SW 1271 (cell line): Measurements from ENCODE around the gene PLAAT1.

Source experiments
- DNase-seq, 2 experiments: peaks; one replicate each; lab custom pipeline; 2025; lab: John Stamatoyannopoulos, UW

PLAAT1 gene

DNA sequence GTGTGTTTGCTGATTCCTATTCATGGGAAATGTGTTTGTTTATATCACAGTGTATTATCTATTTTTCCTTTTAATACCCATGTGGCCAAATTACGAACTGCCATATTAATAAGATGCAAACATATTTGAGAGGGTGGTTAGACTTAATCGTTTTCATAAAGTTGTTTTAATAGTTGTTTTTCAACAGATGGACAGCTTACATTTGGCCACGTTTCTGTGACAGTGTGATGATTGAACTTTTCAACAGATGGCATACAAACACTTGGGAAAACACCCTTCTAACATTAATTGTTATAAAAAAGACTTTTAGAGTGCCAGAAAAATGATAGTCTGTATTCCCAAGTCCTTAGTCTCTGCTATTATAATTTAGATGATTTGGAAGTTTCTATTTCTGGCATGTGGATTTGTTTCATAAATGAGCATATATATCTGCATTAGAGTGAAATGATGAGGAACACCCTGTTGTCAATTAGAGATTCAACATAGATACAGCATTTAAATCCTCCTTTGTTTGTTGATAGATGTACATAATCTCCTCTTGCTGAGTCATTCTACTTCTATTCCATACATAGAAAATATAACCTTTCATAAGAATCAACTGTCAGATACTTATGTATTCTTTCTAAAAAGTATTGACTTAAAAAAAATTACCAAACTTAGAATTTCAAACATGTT, 13.1 kb downstream of the PLAAT1 start:
- no peak for DNase-seq

DNA sequence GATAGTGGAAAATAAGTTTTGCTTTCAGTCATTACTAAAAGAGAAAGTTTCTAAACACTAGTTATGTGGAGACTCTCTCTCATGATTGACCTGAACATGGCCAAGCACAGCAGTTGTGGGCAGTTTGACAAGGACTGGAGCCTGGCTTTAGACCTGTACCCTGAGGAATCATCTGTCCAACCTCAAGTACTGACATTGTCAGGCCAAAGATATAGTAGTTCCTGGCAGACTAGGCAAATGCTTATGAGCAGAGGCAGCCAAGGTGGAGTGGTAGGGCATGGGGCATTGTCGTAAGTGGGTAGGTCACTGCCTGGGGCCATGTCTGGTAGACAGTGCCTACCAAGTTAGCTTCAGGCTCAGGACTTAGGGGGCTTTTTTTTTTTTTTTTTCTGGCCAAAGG, 20.9 kb downstream of the PLAAT1 start:
- no peak for DNase-seq

DNA sequence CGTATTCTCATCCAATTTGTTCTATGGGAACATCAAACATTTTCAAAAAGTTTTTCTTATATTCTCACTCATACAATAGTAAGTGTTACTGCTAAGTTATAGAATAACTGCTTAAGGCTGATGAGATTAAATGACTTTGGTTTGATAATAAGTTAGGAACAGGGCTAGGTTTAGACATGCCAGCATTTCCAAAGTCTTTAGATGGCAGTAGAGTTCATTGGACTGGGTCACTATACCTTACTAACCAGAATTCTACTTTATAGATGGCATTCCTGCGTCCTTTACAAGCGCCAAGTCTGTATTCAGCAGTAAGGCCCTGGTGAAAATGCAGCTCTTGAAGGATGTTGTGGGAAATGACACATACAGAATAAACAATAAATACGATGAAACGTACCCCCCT, 21.7 kb downstream of the PLAAT1 start:
- DNase-seq: no peak

DNA sequence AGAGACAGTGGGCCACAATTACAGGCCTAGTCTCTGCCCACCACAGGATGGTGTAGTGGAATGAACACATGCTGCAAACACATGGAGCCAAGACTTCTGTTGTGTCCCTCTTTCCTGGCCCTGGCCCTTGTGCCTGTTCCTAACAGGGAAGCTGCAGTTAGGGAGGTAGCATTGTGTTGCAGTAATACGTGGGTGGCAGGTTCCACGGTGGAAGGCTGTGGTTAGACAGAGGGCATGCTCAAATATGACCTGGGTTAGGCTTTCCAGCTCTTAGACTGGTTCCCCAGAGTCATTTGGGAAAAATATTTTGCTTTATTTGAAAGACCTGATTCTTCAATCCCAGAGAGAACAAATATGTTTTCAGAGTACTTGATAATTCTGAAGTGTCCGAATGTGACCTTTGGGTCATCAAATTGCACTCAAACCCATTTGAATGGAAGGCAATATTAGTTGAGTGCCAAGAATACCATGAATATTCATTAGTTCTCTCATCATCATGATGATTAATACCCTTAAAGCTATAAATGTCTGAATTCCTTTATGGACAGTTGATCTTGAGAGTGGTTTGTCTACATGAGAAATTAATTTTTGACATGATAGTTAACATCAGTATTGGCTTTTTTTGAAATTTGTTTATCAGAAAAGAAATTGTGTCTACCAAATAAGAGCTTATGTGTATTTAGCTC, 28.5 kb downstream of the PLAAT1 start:
- DNase-seq: no peak

DNA sequence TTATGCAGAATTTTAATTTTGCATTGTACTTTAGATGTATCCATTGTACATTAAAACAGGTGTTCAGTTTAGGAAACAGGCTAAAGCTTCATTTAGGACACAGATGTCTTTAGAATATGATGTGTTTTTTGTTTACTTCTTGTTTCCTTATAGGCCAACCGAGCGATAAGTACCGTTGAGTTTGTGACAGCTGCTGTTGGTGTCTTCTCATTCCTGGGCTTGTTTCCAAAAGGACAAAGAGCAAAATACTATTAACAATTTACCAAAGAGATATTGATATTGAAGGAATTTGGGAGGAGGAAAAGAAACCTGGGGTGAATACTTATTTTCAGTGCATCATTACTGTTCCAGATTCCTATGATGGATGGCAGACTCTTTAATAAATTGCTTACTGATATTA, 29.4 kb downstream of the PLAAT1 start:
- DNase-seq: no peak

DNA sequence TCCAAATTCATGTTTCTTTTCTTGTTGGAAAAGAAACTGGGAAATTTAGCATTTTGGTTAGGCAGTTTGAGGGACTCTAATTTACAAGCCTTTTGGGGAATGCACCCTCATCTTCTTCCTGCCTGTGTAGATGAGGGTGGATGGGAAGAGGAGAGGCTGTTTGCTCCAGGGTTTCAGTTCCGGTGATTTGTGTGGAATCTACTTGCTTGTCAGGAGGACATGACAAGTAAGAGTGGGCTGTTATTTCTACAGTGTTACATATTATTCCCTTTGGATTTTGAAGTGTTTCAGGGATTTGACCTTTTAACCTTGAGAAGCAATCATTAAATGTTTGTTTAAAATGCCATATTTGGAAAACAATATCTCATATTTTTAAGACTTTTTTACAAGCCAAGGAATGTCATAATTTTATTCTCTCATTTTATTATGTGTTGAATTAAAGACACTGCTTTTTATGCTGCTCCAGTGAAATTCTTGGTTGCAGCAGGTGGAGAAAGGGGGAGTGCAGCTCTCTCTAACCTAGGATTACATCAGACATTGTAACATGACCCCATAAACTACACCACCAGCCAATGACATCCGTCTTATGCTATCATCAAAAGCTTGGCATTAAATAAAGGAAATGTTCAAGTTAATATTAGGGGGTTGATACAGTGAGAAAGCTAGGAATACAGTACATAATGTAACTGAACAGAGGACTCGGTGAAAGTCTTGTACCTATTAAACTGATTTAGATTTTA, 30.2 kb downstream of the PLAAT1 start:
- no peak for DNase-seq

DNA sequence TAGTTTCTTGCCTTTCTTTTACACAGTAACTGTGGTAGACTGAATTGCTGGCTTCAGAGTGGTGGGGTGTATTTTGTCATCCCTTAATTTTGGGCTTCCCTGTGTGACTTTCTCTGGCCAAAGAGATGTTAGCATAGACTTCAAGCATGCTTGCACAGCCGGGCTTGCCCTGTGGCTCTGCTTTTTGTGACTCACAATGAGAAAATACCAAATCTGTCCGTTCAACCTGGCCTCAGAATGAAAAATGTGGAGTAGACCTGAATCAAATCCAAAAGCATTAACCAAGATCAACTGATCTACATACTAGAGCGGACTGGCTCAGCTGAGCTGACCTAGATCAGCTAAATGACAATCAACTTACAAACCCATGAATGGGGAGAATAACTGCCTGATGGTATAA, 51.4 kb downstream of the PLAAT1 start:
- no peak for DNase-seq

DNA sequence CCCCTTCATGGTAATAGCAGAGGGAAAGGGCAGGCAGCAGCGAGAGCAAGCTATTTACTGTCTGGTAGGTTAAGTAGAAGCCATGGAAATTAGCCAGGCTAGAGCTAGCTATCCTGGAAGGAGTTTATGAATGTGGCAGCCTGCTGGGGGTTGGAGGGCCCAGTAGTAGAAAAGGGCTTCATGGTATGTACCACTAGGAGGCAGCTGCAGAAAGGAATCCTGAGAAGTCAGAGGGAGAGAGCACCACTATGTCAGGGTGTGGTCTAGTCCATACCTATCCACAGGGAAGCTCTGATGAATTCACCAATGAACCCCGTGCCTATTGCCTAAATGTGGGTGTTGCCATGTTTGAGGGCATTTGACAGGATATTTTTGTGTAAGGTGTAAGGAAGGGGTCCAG, 55.0 kb downstream of the PLAAT1 start:
- no peak for DNase-seq

DNA sequence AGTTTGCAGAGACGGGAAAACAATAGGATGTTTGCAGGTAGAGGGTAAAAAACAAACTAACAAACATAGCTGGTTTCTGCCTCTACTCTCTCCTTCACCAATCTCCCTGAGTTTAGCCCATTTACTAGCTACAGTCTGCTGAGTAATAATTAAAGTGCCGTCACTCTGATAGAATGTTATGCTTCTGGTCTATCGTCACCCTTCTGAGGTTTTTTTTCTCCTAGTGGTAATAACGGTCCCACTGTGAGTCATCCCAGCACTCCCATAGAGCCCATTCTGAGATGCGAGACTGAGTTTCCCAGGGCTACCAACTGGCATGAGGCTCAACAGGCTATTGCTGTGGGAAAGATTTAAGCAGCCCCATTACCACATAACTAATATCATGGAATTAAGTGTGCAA, 56.4 kb downstream of the PLAAT1 start:
- DNase-seq: no peak

DNA sequence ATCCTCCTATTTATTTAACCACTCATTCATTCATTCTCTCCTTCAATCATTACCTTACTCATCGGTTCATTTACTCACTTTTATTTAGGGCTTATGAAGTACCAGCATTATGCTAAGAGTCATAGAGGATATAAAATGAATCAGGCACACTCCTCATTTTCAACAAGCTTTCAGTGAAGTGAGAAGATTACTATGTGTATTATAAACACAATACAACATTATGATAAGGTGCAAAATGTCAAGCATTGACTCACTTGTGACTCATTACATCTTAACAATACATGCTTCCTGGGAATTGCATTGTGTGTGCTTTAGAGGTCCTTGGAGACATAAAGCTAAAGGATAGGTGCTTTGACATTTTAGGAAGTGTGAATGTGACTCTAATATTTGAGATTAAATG, 60.4 kb downstream of the PLAAT1 start:
- DNase-seq: peak; percentile 34 to 52

DNA sequence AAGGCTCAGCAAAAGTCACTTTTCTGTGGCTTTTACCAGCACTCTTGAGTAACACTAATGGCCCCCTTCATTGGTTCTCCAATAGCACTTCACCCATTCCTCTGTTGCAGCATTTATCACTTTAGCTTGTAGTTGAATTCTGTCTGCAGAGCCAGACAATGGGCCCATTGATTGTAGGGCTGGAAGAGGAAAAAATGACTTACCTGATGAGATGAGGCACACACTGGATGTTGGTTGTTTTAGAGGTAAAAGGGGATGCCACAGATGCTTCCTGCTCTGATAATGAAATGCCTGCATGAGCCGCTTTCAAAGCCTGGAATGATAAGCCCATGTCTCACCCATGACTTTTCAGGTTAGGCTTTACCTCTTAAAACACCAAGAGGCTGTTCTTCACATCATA, 64.3 kb downstream of the PLAAT1 start:
- DNase-seq: no peak

DNA sequence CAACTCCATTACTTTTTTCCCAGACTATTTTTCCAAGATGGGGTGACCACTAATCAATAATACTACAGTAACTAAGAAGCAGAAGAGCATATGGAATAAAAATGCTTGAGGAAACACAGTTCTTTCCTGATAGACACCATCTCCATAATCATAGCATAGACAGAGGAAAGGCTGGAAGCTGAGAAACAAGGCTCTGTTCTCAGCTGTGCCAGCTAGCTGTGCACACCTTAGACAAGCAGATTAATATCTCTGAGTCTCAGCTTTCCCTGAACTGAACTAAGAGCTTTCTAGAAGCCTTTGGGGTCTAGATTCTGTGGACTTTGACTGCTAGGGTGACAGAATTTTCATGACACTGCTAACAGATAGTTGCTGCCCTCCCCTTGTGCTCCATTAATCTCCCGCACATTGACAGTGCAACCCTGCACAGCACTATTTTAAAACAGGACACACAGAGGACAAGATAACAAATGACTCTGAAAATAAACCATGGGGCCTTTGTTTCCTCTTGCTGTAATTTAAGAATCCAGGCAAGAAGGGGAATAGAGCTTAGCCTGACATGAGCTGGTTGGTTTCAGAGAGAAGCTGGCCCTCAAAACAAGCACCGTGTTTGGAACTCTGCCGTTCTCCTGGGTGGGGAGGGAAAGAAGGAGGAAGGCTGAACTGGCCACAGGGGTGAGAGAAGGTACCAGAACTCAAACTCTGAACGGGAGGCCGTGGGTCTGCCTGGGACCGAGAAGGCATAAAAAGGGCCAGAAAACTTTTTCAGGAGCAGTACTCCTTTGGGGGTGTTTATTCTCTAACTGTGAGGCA, 70.1 kb downstream of the PLAAT1 start:
- DNase-seq: no peak

DNA sequence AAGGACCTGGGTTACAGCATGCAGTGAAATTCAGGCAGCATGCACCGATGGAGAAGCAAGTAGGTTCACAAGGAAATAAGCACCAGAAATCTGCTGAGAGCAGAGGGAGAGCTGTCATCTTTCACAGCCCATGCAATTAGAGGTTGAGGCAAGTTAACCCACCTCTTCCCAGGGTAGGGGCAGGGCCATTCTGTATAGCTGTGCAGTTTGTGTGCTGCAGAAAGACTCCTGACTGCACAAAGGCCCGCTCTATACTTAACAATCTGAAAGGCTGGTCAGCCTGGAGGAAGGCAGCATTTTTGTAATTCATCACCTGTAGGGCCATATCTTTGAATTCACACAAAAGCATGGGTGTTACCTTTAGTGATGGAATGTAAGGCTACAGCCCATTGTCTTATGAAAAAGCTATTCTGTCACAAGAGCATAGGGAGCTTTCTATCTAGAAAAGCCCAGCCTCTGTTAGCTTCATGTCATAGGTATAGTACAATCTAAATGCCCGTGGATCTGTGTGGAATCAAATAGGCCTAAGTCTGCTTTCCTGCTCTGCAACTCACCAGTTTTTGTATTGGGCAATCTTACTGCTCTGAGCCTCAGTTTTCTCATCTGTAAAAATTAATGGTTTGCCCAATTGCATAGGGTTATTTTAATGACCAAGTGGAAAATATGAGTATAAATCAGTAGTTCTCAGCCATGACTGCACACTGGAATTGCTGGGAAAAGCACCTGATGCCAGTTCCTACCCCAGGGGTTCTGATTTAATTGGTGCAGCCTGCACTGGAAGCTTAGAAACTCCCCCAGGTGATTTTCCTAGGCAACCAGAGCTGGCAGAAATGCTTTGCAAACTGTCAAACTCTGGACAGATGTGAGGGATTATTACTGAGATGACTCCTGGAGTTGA, 72.3 kb downstream of the PLAAT1 start:
- no peak for DNase-seq

DNA sequence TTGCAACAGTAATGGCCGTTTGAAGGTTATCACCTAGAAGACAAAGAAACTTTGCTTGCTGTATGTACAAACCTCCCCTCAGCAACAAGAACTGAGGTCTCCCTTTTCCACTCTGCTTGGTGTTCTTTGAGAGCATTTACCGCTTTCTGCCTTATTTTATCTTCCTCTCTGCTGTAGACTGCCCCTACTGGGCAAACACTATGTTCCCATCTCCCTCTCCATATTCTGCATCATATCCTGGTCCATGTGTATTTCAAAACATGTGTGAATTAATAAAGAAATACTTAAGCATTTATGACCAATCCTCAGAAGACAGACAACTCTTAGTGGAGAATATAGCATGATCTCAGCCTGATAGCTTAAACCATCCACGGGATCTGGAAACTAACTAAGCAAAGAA, 73.1 kb downstream of the PLAAT1 start:
- no peak for DNase-seq

DNA sequence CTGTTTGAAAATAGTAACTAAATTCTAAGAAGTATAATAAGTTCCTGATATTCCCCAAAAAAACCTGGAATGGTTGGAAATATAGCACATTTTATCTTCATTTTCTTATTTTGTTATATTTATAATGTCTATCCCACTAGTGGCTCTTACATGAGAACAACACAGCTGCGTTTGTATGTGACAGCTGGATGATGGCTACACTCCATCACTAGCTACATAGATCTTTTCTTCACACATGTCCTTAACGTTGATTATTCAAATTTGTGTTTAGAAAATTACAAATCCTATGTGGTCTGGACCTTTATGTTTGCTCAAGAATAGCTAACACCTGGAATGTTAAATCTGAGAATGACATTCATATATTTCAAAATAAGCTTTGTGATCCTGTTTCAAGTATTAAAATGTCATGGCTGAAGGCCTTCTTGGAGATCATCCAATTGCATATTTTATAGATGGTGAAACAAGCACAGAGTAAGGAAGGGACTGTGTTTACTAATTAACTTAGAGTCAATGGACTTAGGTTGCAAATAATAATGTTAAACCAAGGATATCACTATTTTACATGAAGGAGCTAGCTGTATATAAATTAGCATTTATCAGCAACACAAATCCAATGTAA, 76.8 kb downstream of the PLAAT1 start:
- no peak for DNase-seq
